Measurements from ENCODE around the gene MAMLD1. TPM values are rescaled to one million over a fixed set of nuclear protein-coding genes. Genes with fewer than 3 reads are reported as not detected.

MAMLD1 gene
- total RNA-seq, 1 experiment from 2014 or later, result 0.48 TPM

- Histone ChIP-seq H2BK20ac (ENCODE audit: low read depth, low read length, poor library complexity, severe bottlenecking) (no peak overlapping the region), H3K18ac (ENCODE audit: insufficient read length, low read depth, low read length) (no peak overlapping the region), H3T11ph (ENCODE audit: low read length) (no peak overlapping the region), H2BK5ac (ENCODE audit: insufficient read length, low read length) (no peak overlapping the region), H2AFZ (ENCODE audit: low read length) (no peak overlapping the region), H4K5ac (ENCODE audit: insufficient read length, low read depth, low read length) (no peak overlapping the region), H3K4me1 (ENCODE audit: insufficient read depth, low read length) (no peaks in the 10 kb centered on the region), H3K9ac (ENCODE audit: extremely low read depth, insufficient read length, low read length) (no peak overlapping the region), H2AK5ac (ENCODE audit: insufficient read length, low read length) (no peak overlapping the region), H3K4me2 (ENCODE audit: insufficient read depth, insufficient read length, low read length) (no peak overlapping the region), H3K56ac (ENCODE audit: insufficient read length, low read depth, low read length) (no peak overlapping the region), H3K9me3 (ENCODE audit: control insufficient read depth, low read depth, low read length) (no peaks in the 10 kb centered on the region), H4K20me1 (ENCODE audit: control insufficient read depth, insufficient read depth, insufficient read length) (no peaks in the 10 kb centered on the region), H4K91ac (ENCODE audit: insufficient read length, low read depth, low read length) (no peak overlapping the region), H4K8ac (replicated peaks; ENCODE audit: insufficient read length, low read depth, low read length) (no peak overlapping the region), H2BK120ac (ENCODE audit: low read depth, low read length, poor library complexity, severe bottlenecking) (no peak overlapping the region), H3K4ac (ENCODE audit: low read depth, low read length) (no peak overlapping the region), H3K23ac (ENCODE audit: insufficient read length, low read depth, low read length) (no peak overlapping the region), H3K23me2 (ENCODE audit: insufficient read length, low read depth, low read length, poor library complexity, severe bottlenecking) (no peaks in the 10 kb centered on the region), H3K14ac (ENCODE audit: insufficient read depth, low read length) (no peak overlapping the region), H3K79me2 (ENCODE audit: insufficient read depth, low read length) (no peaks in the 10 kb centered on the region), H3K27me3 (ENCODE audit: insufficient read depth, low read length) (no peaks in the 10 kb centered on the region), H2BK12ac (ENCODE audit: insufficient read length, low read depth, low read length) (no peak overlapping the region), H3K27ac (ENCODE audit: insufficient read length, low read depth, low read length) (no peak overlapping the region), H3K79me1 (ENCODE audit: insufficient read depth, low read depth, low read length, poor library complexity, severe bottlenecking) (no peaks in the 10 kb centered on the region), H2BK15ac (ENCODE audit: low read depth, low read length) (no peak overlapping the region)
- DNase-seq, result no peak
- H3K36me3 Mint-ChIP-seq (ENCODE audit: insufficient read depth in 1 of 3, low read depth in 3 of 3), result peaks cover 0 to 4% (median 0%) of the 10 kb centered on the region in 3 experiments; a peak in 2 of 7 replicates
- H3K9me3 Mint-ChIP-seq, result peaks cover 63 to 76% of the 10 kb centered on the region in 2 experiments
- H3K27me3 Mint-ChIP-seq (ENCODE audit: low read depth), result peaks cover 5% of the 10 kb centered on the region
- WGBS (ENCODE audit: extremely low coverage, insufficient read length, low lambda C conversion rate), result no CpG with 5 or more reads among the region's 1 CpG
- no peak overlapping the region for H3K4me3 Mint-ChIP-seq
- TF ChIP-seq CTCF (conservative IDR thresholded peaks at IDR 0.05), result no peak
- peaks cover 2 to 4% of the 10 kb centered on the region in 2 experiments; a peak in 3 of 4 replicates for H3K4me1 Mint-ChIP-seq
- H3K27ac Mint-ChIP-seq, result no peak overlapping the region
These were observed 29.0 kb upstream of the MAMLD1 start for GRCh38 chrX:150334100-150334499.
